Neural cell (in vitro differentiated cells): ENCODE measurements around the gene TLCD4. TPM values are rescaled to one million over a fixed set of nuclear protein-coding genes. Genes with fewer than 3 reads are reported as not detected.

Source experiments
- H2AFZ ChIP-seq: fragments of 200-600, 300-800 bp; sonication (generic), shearing (Covaris generic); 2 replicates; pipeline ENCODE4 v1.6.0; 2014; ENCODE audit warnings: low read depth, mild to moderate bottlenecking, antibody characterized with exemption, low read length, moderate library complexity
- H3F3A ChIP-seq: fragments of 200-600 bp; shearing (Covaris generic); 2 replicates; pipeline ENCODE4 v1.6.1; 2016; ENCODE audit warnings: mild to moderate bottlenecking, moderate library complexity, mixed read lengths, antibody characterized with exemption, low read length; ENCODE audit not compliant: insufficient read depth, poor library complexity, severe bottlenecking
- H3K27ac ChIP-seq: fragments of 200-600, 300-800 bp; sonication (generic), shearing (Covaris generic); 2 replicates; pipeline ENCODE4 v1.5.1; 2014; ENCODE audit warnings: mild to moderate bottlenecking, low read length, moderate library complexity
- H3K27me3 ChIP-seq: fragments of 300-800, 200-600 bp; sonication (generic), shearing (Covaris generic); 2 replicates; pipeline ENCODE4 v1.6.0; 2014; ENCODE audit warnings: mild to moderate bottlenecking, low read depth, low read length, moderate library complexity; ENCODE audit not compliant: insufficient read depth
- H3K36me3 ChIP-seq: fragments of 300-800, 200-600 bp; sonication (generic), shearing (Covaris generic); 2 replicates; pipeline ENCODE4 v1.5.1; 2014; ENCODE audit warnings: mild to moderate bottlenecking, antibody characterized with exemption, low read length, moderate library complexity; ENCODE audit not compliant: insufficient read depth
- H3K4me2 ChIP-seq: fragments of 300-800, 200-600 bp; sonication (generic), shearing (Covaris generic); 2 replicates; pipeline ENCODE4 v1.6.0; 2014; ENCODE audit warnings: mild to moderate bottlenecking, low read length
- H3K4me3 ChIP-seq: fragments of 300-800, 200-600 bp; sonication (generic), shearing (Covaris generic); 2 replicates; pipeline ENCODE4 v1.5.1; 2014; ENCODE audit warnings: mild to moderate bottlenecking, low read length, moderate library complexity
- H3K79me2 ChIP-seq: fragments of 200-600 bp; shearing (Covaris generic); replicated peaks from 2 replicates; pipeline ENCODE4 v1.6.0; 2014; ENCODE audit warnings: mild to moderate bottlenecking, low read length, moderate library complexity; ENCODE audit not compliant: insufficient read depth
- H3K9ac ChIP-seq: fragments of 300-800, 200-600 bp; sonication (generic), shearing (Covaris generic); 2 replicates; pipeline ENCODE4 v1.6.1; 2016; ENCODE audit warnings: mild to moderate bottlenecking, low read length, mixed read lengths
- H3K9me2 ChIP-seq: fragments of 200-600 bp; shearing (Covaris generic); 2 replicates; pipeline ENCODE4 v1.6.1; 2016; ENCODE audit warnings: mild to moderate bottlenecking, low read length, mixed read lengths; ENCODE audit not compliant: insufficient read depth
- H3K9me3 ChIP-seq: fragments of 200-600, 300-800 bp; sonication (generic), shearing (Covaris generic); 2 replicates; pipeline ENCODE4 v1.6.1; 2016; ENCODE audit warnings: mild to moderate bottlenecking, mixed run types, low read length, moderate library complexity, mixed read lengths
- H4K20me1 ChIP-seq: fragments of 200-600 bp; shearing (Covaris generic); 2 replicates; pipeline ENCODE4 v1.6.1; 2016; ENCODE audit warnings: mild to moderate bottlenecking, mixed run types; ENCODE audit not compliant: insufficient read depth
- EP300 ChIP-seq: fragments of 450-650 bp; conservative IDR thresholded peaks from 2 replicates; pipeline ENCODE4 v1.6.1; 2014; ENCODE audit warnings: antibody characterized with exemption, mild to moderate bottlenecking, moderate library complexity; ENCODE audit not compliant: poor library complexity, severe bottlenecking
- EZH2 ChIP-seq: fragments of 200-600, 300-800 bp; shearing (Covaris generic), sonication (generic); IDR thresholded peaks from 2 replicates; pipeline ENCODE4 v1.6.1; 2014; ENCODE audit warnings: antibody characterized with exemption, low read length, borderline replicate concordance, mild to moderate bottlenecking; ENCODE audit not compliant: insufficient read depth, poor library complexity, severe bottlenecking
- MXI1 ChIP-seq: fragments of 450-650 bp; conservative IDR thresholded peaks from 2 replicates; pipeline ENCODE4 v1.6.1; 2014; ENCODE audit warnings: antibody characterized with exemption, mild to moderate bottlenecking; ENCODE audit not compliant: poor library complexity, severe bottlenecking
- POLR2AphosphoS5 ChIP-seq: IDR thresholded peaks from 2 replicates; pipeline ENCODE4 v1.6.1; 2012
- RAD21 ChIP-seq: fragments of 450-650 bp; conservative IDR thresholded peaks from 2 replicates; pipeline ENCODE4 v1.6.1; 2014; ENCODE audit warnings: antibody characterized with exemption, mild to moderate bottlenecking, moderate library complexity
- SMC3 ChIP-seq: fragments of 450-650 bp; conservative IDR thresholded peaks from 2 replicates; pipeline ENCODE4 v1.6.1; 2014; ENCODE audit warnings: antibody characterized with exemption, mild to moderate bottlenecking, moderate library complexity; ENCODE audit not compliant: poor library complexity
- TAF1 ChIP-seq: IDR thresholded peaks from 2 replicates; pipeline ENCODE4 v1.6.1; 2012; ENCODE audit warnings: low read depth
- polyA plus RNA-seq: library from polyadenylated mRNA; depleted of rRNA; stranded (reverse); fragments of >200 nt; gene quantifications from 2 replicates; pipeline ENCODE4 v1.2.3, GENCODE V29; 2014
- TF ChIP-seq, protein P1 (sequence below): fragments of 450-650 bp; IDR thresholded peaks from 2 replicates; pipeline ENCODE4 v1.5.1; 2014; ENCODE audit warnings: antibody characterized with exemption, mild to moderate bottlenecking, moderate library complexity; ENCODE audit not compliant: poor library complexity, severe bottlenecking
- TF ChIP-seq, protein P2 (sequence below): IDR thresholded peaks from 2 replicates; pipeline ENCODE4 v1.6.1; 2012; ENCODE audit warnings: borderline replicate concordance

The TLCD4 gene
- polyA plus RNA-seq, 1 donor from 2014 or later, result 1.6 TPM

DNA sequence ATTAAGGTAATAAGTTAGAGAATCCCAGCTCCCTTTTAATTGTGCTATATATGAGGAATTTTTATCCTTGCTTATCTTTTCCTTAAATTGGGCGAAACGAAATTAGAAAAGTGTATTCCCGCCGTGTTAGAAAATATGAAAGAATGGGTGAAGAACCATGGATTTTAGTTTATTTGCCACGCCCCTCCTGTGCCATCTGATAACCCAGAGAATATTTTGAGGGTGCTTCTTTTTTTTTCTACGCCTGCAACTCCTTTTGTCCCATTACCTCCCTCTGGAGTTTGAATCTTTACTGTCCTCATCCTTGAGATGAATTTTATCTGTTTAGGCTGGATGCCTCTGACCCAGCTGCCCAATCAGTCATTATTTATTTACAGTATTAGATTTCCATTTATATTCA lies 1.6 kb downstream of the TLCD4 start:
- no peak overlapping the region for H3K27ac ChIP-seq
- H3K27me3 ChIP-seq, result peaks cover 5% of the 10 kb centered on the region
- H3K4me2 ChIP-seq, result no peak overlapping the region
- no peak overlapping the region for H3K4me3 ChIP-seq
- TF ChIP-seq SMC3 (no peak), POLR2AphosphoS5 (no peak), EZH2 (no peak), MXI1 (no peak), EP300 (no peak), RAD21 (no peak), TAF1 (no peak)
- TF ChIP-seq, protein P1, sequence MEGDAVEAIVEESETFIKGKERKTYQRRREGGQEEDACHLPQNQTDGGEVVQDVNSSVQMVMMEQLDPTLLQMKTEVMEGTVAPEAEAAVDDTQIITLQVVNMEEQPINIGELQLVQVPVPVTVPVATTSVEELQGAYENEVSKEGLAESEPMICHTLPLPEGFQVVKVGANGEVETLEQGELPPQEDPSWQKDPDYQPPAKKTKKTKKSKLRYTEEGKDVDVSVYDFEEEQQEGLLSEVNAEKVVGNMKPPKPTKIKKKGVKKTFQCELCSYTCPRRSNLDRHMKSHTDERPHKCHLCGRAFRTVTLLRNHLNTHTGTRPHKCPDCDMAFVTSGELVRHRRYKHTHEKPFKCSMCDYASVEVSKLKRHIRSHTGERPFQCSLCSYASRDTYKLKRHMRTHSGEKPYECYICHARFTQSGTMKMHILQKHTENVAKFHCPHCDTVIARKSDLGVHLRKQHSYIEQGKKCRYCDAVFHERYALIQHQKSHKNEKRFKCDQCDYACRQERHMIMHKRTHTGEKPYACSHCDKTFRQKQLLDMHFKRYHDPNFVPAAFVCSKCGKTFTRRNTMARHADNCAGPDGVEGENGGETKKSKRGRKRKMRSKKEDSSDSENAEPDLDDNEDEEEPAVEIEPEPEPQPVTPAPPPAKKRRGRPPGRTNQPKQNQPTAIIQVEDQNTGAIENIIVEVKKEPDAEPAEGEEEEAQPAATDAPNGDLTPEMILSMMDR, result no peak
- TF ChIP-seq, protein P2, sequence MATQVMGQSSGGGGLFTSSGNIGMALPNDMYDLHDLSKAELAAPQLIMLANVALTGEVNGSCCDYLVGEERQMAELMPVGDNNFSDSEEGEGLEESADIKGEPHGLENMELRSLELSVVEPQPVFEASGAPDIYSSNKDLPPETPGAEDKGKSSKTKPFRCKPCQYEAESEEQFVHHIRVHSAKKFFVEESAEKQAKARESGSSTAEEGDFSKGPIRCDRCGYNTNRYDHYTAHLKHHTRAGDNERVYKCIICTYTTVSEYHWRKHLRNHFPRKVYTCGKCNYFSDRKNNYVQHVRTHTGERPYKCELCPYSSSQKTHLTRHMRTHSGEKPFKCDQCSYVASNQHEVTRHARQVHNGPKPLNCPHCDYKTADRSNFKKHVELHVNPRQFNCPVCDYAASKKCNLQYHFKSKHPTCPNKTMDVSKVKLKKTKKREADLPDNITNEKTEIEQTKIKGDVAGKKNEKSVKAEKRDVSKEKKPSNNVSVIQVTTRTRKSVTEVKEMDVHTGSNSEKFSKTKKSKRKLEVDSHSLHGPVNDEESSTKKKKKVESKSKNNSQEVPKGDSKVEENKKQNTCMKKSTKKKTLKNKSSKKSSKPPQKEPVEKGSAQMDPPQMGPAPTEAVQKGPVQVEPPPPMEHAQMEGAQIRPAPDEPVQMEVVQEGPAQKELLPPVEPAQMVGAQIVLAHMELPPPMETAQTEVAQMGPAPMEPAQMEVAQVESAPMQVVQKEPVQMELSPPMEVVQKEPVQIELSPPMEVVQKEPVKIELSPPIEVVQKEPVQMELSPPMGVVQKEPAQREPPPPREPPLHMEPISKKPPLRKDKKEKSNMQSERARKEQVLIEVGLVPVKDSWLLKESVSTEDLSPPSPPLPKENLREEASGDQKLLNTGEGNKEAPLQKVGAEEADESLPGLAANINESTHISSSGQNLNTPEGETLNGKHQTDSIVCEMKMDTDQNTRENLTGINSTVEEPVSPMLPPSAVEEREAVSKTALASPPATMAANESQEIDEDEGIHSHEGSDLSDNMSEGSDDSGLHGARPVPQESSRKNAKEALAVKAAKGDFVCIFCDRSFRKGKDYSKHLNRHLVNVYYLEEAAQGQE, result no peak
- no peaks in the 10 kb centered on the region for H3K79me2 ChIP-seq
- no peaks in the 10 kb centered on the region for H3K36me3 ChIP-seq
- no peak overlapping the region for H2AFZ ChIP-seq
- peaks cover 5% of the 10 kb centered on the region for H3F3A ChIP-seq
- no peaks in the 10 kb centered on the region for H3K9me2 ChIP-seq
- no peaks in the 10 kb centered on the region for H4K20me1 ChIP-seq
- no peaks in the 10 kb centered on the region for H3K9me3 ChIP-seq
- no peak overlapping the region for H3K9ac ChIP-seq

DNA sequence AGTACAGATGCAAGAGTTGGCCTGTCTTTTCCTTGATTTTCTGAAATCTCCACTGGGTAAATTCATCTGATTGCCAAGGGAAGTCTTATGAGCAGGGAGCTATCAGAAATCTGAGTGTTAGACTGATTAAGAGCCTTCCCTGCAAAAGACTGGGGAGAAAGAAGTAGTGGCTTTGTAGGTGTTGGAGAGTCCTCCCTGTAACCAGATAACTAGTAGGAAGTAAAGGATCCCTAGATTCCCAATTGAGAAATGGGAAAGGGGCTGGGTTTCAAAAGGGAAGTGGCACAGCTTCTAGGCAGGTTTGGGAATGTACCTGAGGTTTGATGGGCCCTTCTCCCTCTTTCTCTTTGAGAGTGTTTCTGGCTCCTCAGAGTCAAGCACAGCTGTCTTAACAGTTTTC lies 2.1 kb downstream of the TLCD4 start:
- no peaks in the 10 kb centered on the region for H4K20me1 ChIP-seq
- H3K79me2 ChIP-seq, result no peaks in the 10 kb centered on the region
- H3K9me2 ChIP-seq, result no peaks in the 10 kb centered on the region
- no peak overlapping the region for H3K4me3 ChIP-seq
- no peak overlapping the region for H3K27ac ChIP-seq
- peaks cover 5% of the 10 kb centered on the region for H3F3A ChIP-seq
- TF ChIP-seq MXI1, result no peak
- no peak for TF ChIP-seq POLR2AphosphoS5
- TF ChIP-seq, protein P2, result no peak
- no peak for TF ChIP-seq RAD21
- TF ChIP-seq SMC3, result no peak
- TF ChIP-seq TAF1, result no peak
- no peak for TF ChIP-seq EZH2
- no peak for TF ChIP-seq EP300
- TF ChIP-seq, protein P1, result no peak
- peaks cover 5% of the 10 kb centered on the region for H3K27me3 ChIP-seq
- H3K4me2 ChIP-seq, result no peak overlapping the region
- no peak overlapping the region for H3K9ac ChIP-seq
- H3K36me3 ChIP-seq, result no peaks in the 10 kb centered on the region
- no peak overlapping the region for H2AFZ ChIP-seq
- no peaks in the 10 kb centered on the region for H3K9me3 ChIP-seq
